Measurements from ENCODE around the gene ALOX12B.

DNA sequence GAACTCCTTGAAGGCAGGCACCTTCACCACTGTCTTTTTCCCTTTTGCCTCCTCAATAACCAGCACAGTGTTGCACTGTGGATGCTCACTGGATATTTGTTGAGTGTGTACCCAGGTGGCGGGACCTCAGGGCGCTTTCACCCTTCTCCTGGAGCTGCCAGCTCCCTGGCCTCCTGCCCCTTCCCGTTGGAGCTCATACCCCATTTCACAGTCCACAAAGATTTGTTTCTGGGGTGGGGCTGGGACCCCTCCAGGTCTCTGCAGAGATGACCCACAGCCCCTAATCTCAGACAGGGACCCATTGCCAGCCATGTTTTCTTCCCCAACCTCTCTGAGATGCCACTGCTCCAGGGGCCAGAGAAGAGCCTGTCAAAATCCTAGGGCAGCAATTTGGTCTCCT is 12.4 kb downstream of the ALOX12B start:
- TF ChIP-seq, protein P1, sequence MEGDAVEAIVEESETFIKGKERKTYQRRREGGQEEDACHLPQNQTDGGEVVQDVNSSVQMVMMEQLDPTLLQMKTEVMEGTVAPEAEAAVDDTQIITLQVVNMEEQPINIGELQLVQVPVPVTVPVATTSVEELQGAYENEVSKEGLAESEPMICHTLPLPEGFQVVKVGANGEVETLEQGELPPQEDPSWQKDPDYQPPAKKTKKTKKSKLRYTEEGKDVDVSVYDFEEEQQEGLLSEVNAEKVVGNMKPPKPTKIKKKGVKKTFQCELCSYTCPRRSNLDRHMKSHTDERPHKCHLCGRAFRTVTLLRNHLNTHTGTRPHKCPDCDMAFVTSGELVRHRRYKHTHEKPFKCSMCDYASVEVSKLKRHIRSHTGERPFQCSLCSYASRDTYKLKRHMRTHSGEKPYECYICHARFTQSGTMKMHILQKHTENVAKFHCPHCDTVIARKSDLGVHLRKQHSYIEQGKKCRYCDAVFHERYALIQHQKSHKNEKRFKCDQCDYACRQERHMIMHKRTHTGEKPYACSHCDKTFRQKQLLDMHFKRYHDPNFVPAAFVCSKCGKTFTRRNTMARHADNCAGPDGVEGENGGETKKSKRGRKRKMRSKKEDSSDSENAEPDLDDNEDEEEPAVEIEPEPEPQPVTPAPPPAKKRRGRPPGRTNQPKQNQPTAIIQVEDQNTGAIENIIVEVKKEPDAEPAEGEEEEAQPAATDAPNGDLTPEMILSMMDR (IDR thresholded peaks at IDR 0.05), result no peak
- TF ChIP-seq POLR2A (IDR thresholded peaks at IDR 0.05), result no peak

All from right lobe of liver (tissue), 4 donors.